Activated CD8-positive, alpha-beta memory T cell treated with anti-CD3 and anti-CD28 coated beads, Interleukin-2, amount 50 U/mL, for 1 hour (primary cell): ENCODE results near the gene ING3.

ENCODE experiments used
- DNase-seq: peaks from one replicate; pipeline ENCODE4 v3.0.0-alpha.2; 2020; ENCODE audit errors: extremely low read depth

ING3 gene

GRCh38 chr7:120950539-120951308 is at the start of gene ING3:
TSS of gene ING3 (plus strand) at chr7:120950777. CDS start at chr7:120950897, 120 bp downstream.
- peak; percentile 94 for DNase-seq

- DNase-seq = no peak
Observed at GRCh38 chr7:120915314-120916105, 35.1 kb upstream of the ING3 start.

- no peak for DNase-seq
Observed at GRCh38 chr7:120916121-120916520, 34.5 kb upstream of the ING3 start.

GRCh38 chr7:120916538-120916937 is 34.0 kb upstream of the ING3 start:
- no peak for DNase-seq

- no peak for DNase-seq
Observed at GRCh38 chr7:120919466-120919865, 31.1 kb upstream of the ING3 start.

GRCh38 chr7:120920034-120920433 is 30.5 kb upstream of the ING3 start:
- no peak for DNase-seq

GRCh38 chr7:120920591-120921274 is 29.8 kb upstream of the ING3 start:
- DNase-seq = no peak

GRCh38 chr7:120924837-120925236 is 25.7 kb upstream of the ING3 start:
- DNase-seq = no peak

- DNase-seq = no peak
Observed at GRCh38 chr7:120925392-120925791, 25.2 kb upstream of the ING3 start.

- DNase-seq = no peak
Observed at GRCh38 chr7:120926943-120927346, 23.6 kb upstream of the ING3 start.

- DNase-seq = no peak
Observed at GRCh38 chr7:120927454-120928103, 23.0 kb upstream of the ING3 start.

GRCh38 chr7:120931243-120931642 is 19.3 kb upstream of the ING3 start:
- no peak for DNase-seq

GRCh38 chr7:120933475-120933874 is 17.1 kb upstream of the ING3 start:
- no peak for DNase-seq

- no peak for DNase-seq
Observed at GRCh38 chr7:120939345-120939744, 11.2 kb upstream of the ING3 start.

- DNase-seq = no peak
Observed at GRCh38 chr7:120941064-120941463, 9.5 kb upstream of the ING3 start.

GRCh38 chr7:120941856-120942255 is 8.7 kb upstream of the ING3 start:
- DNase-seq = no peak

GRCh38 chr7:120942861-120943260 is 7.7 kb upstream of the ING3 start:
- DNase-seq = no peak

GRCh38 chr7:120944826-120945562 is 5.6 kb upstream of the ING3 start:
- no peak for DNase-seq

- no peak for DNase-seq
Observed at GRCh38 chr7:120947980-120948379, 2.6 kb upstream of the ING3 start.

- DNase-seq = no peak
Observed at GRCh38 chr7:120949393-120949911, 1.1 kb upstream of the ING3 start.

- no peak for DNase-seq
Observed at GRCh38 chr7:120949998-120950538, 509 bp upstream of the ING3 start.
